Measurements from ENCODE around the gene ANKRD62.
"Not testable (repeated sequence)": the region's sequence is repeated elsewhere in the genome, so short reads cannot be mapped to it uniquely, and the experiment has no call there.

The ANKRD62 gene

DNA sequence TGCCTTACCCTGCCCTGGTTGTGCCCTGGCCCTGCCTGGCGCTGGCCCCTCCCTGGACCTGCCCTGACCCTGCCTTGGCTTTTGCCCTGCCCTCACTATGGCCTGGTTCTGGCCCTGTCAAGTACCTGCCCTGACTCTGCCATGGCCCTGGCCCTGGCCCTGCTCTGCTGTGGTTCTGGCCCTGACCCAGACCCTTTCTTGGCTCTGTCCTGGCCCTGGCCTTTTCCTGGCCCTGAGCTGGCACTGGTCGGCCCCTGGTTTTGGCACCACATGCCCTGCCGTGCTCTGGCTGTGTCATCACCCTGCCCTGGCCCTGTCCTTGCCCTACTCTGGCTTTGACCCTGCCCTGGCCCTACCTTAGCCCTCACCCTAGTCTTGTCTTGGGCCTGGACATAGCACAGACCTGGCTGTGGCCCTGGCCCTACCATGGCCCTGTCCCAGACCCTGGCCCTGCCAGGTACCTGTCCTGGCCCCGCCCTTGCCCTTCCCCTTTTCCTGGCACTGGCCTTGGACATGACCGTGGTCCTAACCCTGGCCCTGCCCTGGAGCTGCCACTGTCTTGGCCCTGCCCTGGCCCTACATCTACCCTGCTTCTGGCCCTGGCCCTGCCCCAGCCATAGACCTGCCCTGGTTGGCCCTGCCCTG lies 4.8 kb upstream of the ANKRD62 start:
- H3K4me3 ChIP-seq (ENCODE audit: low read length), result no peak overlapping the region
- no peak for DNase-seq (ENCODE audit: low read depth, low spot score)

DNA sequence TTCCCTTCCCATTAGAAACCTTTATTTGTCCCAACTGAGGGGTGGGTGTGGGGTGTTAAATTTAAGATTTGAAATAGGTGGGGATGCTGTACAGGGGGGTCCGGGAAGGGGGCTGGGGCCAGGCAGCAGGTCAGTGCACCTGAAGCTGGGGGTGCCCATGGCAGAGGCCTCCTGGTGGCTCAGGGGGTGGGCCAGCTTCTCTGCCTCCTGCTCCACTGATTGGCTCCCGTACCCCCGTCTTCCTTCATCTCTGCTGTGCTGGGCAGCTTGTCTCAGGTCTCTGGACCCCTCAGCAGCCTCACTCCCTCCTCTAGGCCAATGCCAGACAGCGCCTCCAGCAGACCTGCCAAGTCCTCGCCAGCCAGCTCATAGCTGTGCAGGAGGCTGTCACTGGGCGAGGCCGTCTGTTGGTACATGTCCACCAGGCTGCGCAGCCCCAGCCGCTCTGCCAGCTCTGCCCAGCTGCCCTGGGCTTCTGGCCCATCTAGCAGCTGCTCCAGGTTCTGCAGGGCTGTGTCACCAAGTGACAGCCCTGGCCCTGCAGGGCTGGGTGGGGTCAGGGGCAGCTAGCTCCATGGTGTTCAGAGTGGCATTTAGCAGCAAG lies 2.0 kb upstream of the ANKRD62 start:
- DNase-seq (ENCODE audit: low read depth, low spot score), result no peak

DNA sequence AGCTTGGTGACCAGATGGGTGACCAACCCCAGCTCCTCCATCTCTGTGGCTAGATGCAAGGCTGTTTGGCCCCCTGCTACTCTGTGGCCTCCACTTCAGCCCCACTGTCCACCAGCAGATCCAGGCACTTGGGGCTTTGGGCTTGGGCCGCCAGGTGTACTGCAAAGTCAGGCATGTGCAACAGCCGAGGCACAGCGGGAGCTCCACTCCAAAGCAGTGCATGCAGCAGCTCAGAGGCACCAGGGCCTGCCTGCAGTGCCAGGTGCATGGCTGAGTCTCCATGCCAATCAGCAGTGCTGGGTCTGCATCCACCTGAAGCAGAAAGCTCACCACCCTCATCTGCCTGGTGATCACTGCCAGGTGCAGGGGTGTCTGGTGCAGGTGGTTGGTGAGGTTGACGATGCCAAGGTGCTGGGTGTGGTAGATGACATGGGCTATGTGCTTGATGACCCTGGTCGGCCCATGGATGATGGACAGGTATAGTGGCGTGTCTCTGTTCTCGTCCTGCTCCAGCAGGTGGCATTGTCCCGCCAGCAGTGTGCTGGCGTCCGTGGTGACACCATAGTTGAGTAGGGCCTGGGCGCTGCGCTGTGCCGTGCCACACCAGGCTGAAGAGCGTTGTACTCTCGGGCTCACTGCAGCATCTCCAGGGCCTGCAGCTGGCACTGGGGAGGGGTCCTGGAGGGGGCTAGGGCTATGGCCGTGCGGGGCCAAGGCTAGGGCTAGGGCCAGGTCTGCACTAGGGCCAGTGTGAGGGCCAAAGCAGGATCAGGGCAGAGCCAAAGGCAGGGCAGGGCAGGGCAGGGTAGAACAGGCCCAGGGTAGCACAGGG lies 1.0 kb upstream of the ANKRD62 start:
- no peak overlapping the region for H3K4me3 ChIP-seq (ENCODE audit: low read length)
- no peak for DNase-seq (ENCODE audit: low read depth, low spot score)

More for the DNA sequence above, 2.0 kb upstream of the ANKRD62 start:
- H3K4me3 ChIP-seq (ENCODE audit: low read length), result no peak overlapping the region

DNA sequence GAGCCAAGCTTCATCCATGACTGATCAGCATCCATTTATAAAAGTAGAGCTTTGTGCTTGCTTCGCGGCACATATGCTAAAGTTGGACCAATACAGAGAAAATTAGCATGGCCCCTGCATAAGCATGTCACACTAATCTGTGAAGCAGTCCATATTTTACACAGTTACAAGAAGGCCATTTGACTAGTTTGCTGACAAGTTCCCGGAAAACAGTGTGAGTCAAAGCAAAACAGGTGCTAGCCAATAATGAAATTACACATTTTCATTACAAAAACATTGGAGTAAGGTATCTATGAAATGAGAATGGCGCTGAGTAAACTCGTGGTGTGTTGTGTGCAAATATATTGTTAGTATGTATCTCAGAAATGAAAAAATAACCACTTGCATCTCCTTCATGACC lies 4.7 kb downstream of the ANKRD62 start:
- DNase-seq (ENCODE audit: low read depth, low spot score), result no peak
- no peak overlapping the region for H3K4me3 ChIP-seq (ENCODE audit: low read length)

DNA sequence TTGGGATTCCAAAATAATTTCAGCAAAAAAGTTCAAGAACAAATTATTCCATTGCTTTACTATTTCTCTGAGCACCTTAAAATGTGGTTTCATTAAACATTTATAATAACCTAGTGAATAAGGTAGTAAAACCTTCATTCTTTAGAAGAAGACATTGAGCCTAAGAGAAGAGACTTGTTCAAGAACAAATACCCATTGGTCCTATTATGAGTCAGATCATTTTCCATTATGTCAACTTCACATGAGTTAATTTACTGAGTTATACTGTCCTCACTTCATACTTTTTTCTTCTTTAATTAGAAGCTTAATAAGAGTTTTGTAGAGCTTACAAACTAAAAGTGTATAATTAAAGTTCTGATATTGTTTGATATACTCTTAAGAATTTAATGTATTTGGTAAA lies 5.5 kb downstream of the ANKRD62 start:
- H3K4me3 ChIP-seq (ENCODE audit: low read length), result no peak overlapping the region
- DNase-seq (ENCODE audit: low read depth, low spot score), result no peak

DNA sequence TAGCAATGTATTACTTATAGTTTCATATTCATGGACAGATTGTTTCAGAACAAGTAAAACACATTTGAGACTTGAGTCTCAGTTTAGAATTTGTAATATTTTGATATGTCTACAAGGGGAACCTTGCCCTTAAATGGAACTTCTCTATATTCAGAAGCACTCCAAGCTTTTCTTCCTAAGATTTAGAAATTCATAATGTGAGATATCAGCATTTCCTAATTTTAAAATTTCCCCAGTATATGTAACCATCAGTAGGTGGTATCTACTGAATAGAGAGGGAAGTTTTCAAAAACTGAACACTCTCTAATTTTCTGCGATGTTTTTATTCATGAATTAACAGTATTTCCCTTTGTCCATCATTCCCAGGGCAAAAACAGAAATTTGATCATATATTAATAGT lies 7.6 kb downstream of the ANKRD62 start:
- DNase-seq (ENCODE audit: low read depth, low spot score), result no peak
- no peak overlapping the region for H3K4me3 ChIP-seq (ENCODE audit: low read length)

DNA sequence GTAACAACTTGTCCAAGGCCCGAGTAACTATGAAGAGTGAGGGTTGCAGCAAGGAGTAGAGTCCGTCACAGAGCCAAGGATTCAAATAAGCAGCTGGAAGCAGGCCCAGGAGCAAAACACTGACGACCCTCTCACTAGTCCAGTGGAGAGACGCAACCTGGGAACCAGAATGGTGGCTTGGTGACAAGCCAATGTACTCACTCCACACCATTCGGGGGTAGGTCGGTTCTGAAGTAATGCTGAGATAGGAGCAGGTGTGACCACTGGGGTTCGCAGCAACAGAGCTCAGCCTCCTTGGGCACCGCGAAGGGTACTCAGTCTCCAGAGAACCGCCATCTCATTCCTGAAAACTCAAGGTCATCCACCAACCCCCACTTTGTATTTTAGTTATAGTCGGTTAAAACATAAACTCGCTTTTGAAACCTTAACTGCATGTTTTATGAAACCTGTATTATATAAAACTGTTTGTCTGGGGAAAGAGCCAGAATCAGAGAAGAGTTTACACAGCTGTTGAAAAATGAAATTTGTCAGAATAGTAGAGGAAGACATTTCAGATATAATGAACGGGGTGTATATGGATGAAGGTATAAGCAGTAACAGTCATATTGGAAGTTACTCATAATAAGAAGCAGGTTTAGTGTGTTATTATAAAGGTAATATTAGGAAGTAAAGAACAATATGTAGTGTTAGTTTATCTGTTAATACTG lies 8.6 kb downstream of the ANKRD62 start:
- no peak for DNase-seq (ENCODE audit: low read depth, low spot score)
- no peak overlapping the region for H3K4me3 ChIP-seq (ENCODE audit: low read length)

DNA sequence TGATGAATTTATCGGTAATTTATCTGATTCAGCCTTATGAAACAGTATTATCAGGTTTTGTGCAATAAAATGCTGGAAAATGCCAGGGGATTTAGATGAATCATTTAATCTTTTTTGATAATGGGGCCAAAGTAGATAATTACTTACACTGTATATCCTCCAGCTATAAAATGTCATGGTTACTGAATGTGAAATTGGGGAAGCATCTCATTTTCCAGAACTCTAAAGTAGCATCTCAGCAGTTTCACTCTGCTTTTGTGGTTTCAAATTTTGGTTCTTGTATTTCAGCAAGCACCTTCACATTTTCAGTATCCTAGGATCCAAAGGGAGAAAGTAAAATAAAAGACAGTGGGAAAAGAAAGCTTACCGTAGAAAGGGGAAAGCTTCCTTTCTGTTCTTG lies 12.8 kb downstream of the ANKRD62 start:
- no peak for DNase-seq (ENCODE audit: low read depth, low spot score)
- no peak overlapping the region for H3K4me3 ChIP-seq (ENCODE audit: low read length)

DNA sequence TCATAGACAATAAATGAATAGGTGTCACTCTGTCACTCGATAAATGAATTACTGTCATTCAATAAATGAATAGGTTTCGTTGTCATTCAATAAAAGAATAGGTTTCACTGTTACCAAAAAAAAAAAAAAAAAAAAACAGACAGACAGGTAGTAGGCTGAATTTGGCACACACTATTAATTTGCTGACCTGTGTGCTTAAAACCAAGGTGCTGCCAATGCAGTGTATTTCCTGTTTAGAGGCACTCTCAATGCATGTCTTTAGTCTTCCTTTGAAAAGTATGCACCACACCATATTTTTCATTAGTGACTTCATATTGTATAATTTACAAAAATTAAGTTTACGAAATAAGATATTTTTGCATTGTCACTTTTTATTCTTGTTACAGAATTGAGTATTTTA lies 16.2 kb downstream of the ANKRD62 start:
- H3K4me3 ChIP-seq (ENCODE audit: low read length), result no peak overlapping the region
- DNase-seq (ENCODE audit: low read depth, low spot score), result no peak

DNA sequence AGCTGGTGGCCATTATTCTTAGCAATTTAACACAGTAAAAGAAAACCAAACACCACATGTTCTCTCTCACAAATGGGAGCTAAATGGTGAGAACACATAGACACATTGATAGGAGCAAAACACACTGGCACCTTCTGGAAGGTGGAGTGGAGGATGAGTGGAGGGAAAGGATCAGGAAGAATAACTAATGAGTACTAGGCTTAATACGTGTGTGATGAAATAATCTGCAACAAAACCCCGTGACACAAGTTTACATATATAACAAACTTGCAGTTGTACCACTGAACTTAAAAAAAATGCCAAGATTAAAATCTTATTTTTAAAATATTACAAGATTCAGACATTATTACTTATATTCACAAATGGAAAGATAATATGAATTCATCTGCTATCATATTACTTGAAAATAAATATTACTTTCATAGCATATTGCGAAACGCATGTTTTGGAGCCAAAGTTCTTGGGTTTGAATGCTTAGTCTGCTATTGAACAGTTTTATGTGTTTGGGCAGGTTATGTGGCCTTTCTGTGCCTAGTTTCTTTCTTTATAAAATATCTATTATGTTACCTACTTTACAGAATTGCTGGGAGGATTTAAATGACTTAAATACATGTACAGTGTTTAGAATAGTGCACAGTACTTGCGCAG lies 20.5 kb downstream of the ANKRD62 start:
- H3K4me3 ChIP-seq (ENCODE audit: low read length), result no peak overlapping the region
- no peak for DNase-seq (ENCODE audit: low read depth, low spot score)

DNA sequence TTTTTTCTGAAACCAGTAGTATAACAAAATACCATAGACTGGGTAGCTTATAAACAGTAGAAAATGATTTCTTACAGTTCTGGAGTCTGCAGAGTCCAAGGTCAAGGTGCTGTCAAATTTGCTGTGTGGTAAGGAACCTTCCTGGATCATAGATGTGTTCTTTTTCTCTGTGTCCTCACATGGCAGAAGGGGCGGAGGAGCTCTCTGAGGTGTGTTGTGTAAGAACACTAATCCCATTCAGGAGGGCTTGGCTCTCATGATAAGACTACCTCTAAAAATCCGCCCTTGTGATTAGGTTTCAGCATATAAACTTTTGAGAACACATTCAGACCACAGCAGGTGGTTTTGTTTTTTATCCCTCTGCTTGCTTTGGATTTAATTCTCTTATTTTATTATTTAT lies 25.7 kb downstream of the ANKRD62 start:
- H3K4me3 ChIP-seq (ENCODE audit: low read length), result no peak overlapping the region
- DNase-seq (ENCODE audit: low read depth, low spot score), result no peak

DNA sequence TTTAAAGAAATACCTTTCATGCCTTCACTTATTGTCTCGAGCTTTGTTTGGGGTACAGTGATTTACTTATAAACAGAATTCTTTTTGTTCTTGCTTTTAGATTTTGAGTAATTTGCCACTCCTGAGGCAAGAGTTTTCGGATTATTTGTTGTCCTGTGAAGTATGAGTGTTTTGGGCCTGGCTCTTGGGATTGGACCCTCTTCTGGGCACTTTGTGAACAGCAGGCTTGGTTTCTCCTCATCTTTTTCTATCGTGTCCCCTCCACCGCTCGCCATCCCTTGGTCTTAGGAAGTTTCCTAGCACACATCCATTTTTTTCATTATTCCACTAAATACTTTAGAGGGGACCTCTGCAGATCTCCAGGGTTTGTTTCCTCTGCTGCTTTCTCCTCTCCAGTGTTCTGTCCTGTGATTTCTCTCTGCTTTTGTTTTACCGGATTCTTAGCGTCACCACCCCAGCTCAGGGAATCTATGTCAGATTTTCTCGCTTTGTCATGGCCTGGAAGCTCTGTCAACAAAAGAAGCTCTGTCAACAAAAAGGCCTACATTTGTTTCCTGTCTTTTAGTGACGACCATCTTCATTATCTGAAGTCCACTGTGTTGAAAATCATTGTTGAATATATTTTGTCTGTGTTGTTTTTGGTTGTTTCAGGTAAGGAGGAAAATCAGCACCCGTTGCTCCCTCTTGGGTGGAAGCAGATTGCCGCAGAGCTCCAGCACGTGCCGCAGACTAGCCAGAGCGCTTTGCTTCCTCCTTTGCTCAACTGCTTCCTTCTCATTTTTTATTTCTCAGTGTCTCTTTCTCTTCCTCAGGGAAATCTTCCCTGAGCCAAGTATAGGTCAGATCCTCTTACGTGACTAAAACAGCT lies 27.8 kb downstream of the ANKRD62 start:
- DNase-seq (ENCODE audit: low read depth, low spot score), result no peak
- H3K4me3 ChIP-seq (ENCODE audit: low read length), result no peak overlapping the region

DNA sequence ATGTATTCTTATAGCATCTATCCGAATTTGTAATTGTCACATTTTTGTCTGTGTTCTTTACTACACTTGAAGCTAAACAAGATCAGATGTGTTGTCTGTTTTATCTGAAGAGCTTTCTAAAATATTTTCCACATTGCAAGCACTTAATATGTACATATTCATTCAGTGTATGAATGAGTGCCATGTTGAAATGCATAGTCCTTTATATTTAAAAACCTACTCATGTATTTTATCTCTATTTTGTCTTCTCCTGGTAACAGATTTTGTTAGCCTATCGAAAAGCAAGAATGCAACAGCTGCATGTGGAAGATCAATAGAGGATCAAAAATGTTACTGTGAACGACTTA lies 28.4 kb downstream of the ANKRD62 start:
- not testable (repeated sequence) for H3K4me3 ChIP-seq (ENCODE audit: low read length); DNase-seq (ENCODE audit: low read depth, low spot score)

DNA sequence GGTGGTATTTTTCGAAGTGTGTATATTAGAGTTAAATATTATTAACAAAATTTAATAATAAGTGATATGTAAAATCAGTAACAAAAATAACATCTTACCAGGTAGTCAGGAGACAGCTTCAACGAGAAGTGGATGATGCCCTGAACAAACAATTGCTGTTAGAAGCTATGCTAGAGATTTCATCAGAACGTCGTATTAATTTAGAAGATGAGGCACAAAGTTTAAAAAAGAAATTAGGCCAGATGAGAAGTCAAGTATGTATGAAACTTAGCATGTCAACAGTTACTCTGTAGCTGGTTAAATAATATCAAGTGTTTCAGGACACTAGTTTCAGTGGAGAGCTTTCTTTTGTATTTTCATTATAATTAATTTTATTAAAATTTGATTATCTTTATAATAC lies 34.0 kb downstream of the ANKRD62 start:
- H3K4me3 ChIP-seq (ENCODE audit: low read length); DNase-seq (ENCODE audit: low read depth, low spot score): not testable (repeated sequence)

DNA sequence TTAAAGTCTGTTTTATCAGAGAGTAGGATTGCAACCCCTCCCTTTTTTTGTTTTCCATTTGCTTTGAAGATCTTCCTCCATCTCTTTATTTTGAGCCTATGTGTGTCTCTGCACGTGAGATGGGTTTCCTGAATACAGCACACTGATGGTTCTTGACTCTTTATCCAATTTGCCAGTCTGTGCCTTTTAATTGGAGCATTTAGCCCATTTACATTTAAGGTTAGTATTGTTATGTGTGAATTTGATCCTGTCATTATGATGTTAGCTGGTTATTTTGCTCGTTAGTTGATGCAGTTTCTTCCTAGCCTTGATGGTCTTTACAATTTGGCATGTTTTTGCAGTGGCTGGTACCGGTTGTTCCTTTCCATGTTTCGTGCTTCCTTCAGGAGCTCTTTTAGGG lies 45.2 kb downstream of the ANKRD62 start:
- H3K4me3 ChIP-seq (ENCODE audit: low read length); DNase-seq (ENCODE audit: low read depth, low spot score): not testable (repeated sequence)

DNA sequence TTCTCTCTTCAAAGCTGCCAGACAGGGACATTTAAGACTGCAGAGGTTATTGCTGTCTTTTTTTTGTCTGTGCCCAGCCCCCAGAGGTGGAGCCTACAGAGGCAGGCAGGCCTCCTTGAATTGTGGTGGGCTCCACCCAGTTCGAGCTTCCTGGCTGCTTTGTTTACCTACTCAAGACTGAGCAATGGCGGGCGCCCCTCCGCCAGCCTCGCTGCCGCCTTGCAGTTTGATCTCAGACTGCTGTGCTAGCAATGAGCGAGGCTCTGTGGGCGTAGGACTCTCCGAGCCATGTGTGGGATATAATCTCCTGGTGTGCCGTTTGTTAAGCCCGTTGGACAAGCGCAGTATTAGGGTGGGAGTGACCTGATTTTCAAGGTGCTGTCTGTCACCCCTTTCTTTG lies 47.2 kb downstream of the ANKRD62 start:
- H3K4me3 ChIP-seq (ENCODE audit: low read length), result peak overlapping the region; percentile 9; the same call in 1 of the 2 replicates
- peak; percentile 25 for DNase-seq (ENCODE audit: low read depth, low spot score)

DNA sequence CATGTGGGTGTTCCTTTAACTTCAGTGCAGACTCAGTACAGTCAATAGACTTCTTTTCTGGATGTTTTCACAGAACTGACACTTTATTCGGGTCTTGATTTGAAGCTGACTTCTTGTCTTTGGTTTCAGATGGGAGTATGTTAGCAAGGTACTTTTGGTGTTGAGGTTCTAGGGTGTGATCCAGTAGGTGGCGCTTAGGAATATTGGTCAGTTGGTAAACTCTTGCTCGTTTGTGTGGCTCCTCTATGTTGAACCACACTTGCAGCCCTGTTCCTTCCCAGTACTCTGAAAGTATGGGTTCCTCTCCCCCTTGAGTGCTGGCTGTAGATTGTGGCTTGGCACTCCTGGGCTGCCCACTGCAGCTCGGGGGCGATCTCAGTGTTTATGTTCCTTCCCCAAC lies 48.1 kb downstream of the ANKRD62 start:
- not testable (repeated sequence) for H3K4me3 ChIP-seq (ENCODE audit: low read length); DNase-seq (ENCODE audit: low read depth, low spot score)

DNA sequence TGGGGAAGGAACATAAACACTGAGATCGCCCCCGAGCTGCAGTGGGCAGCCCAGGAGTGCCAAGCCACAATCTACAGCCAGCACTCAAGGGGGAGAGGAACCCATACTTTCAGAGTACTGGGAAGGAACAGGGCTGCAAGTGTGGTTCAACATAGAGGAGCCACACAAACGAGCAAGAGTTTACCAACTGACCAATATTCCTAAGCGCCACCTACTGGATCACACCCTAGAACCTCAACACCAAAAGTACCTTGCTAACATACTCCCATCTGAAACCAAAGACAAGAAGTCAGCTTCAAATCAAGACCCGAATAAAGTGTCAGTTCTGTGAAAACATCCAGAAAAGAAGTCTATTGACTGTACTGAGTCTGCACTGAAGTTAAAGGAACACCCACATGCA lies 55.8 kb downstream of the ANKRD62 start:
- DNase-seq (ENCODE audit: low read depth, low spot score); H3K4me3 ChIP-seq (ENCODE audit: low read length): not testable (repeated sequence)

DNA sequence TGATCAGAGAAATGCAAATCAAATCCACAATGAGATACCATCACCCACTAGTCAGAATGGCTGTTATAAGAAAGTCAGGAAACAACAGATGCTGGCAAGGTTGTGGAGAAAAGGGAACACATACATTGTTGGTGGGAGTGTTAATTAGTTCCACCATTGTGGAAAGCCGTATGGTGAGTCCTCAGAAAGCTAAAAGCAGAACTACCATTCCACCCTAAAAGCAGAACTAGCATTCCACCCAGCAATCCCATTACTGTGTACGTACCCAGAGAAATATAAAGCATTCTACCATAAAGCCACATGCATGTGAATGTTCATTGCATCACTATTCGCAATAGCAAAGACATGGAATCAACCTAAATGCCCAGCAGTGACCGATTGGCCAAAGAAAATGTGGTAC lies 60.7 kb downstream of the ANKRD62 start:
- H3K4me3 ChIP-seq (ENCODE audit: low read length), result no peak overlapping the region
- DNase-seq (ENCODE audit: low read depth, low spot score), result no peak

All from Jurkat, Clone E6-1 (cell line).